D721Med (cell line): ENCODE measurements around the gene KRT72.

Experiments used
- DNase-seq: peaks from one replicate; pipeline ENCODE4 v3.0.0; 2011; ENCODE audit warnings: low spot score; ENCODE audit not compliant: insufficient read length
- FAIRE-seq: peaks from 2 replicates; lab custom pipeline; 2011; peaks lifted over from hg19 to GRCh38; lab: Jason Lieb, UNC
- CTCF ChIP-seq: IDR thresholded peaks from 2 replicates; pipeline ENCODE4 v1.5.1; 2012; ENCODE audit warnings: mild to moderate bottlenecking, control low read depth; ENCODE audit not compliant: insufficient read depth; ENCODE audit errors: missing control alignments

KRT72 gene

GRCh38 chr12:52539083-52539820 lies 62.0 kb downstream of the KRT72 start:
- DNase-seq: no peak
- TF ChIP-seq CTCF: no peak
- no peak for FAIRE-seq

GRCh38 chr12:52537101-52537500 lies 64.2 kb downstream of the KRT72 start:
- FAIRE-seq: no peak
- no peak for TF ChIP-seq CTCF
- no peak for DNase-seq
